HL-60 (cell line): ENCODE results near the gene PAPOLG.
A peak's percentile ranks its signal among the peaks of the same experiment; 100 is the strongest.

Source experiments
- DNase-seq, 2 experiments: peaks; one replicate each; pipeline ENCODE4 v3.0.0-alpha.2; 2010 to 2020; ENCODE audit warnings: low read depth in 1 of 2, low spot score in 1 of 2
- H3K27ac ChIP-seq: fragments of 250-450 bp; sonication (Bioruptor Pico); replicated peaks from 2 replicates; pipeline ENCODE4 v1.5.1; 2020; ENCODE audit warnings: mild to moderate bottlenecking, moderate library complexity
- H3K27me3 ChIP-seq: fragments of 250-450 bp; sonication (Bioruptor Pico); 2 replicates; pipeline ENCODE4 v1.5.1; 2021; ENCODE audit warnings: mild to moderate bottlenecking, moderate library complexity; ENCODE audit not compliant: insufficient read depth, poor library complexity, severe bottlenecking
- H3K4me3 ChIP-seq: replicated peaks from 2 replicates; pipeline ENCODE4 v1.5.1; 2011; ENCODE audit warnings: mild to moderate bottlenecking, control low read depth, low read length; ENCODE audit not compliant: insufficient read depth
- CTCF ChIP-seq: IDR thresholded peaks from one replicate; pipeline ENCODE4 v1.5.1; 2011; ENCODE audit warnings: low read length, control low read depth, inconsistent platforms; ENCODE audit not compliant: insufficient read depth
- GABPA ChIP-seq: IDR thresholded peaks from 2 replicates; pipeline ENCODE4 v1.6.1; 2012; ENCODE audit warnings: low read depth
- POLR2AphosphoS5 ChIP-seq: IDR thresholded peaks from 2 replicates; pipeline ENCODE4 v1.6.1; 2012; ENCODE audit warnings: low read depth
- REST ChIP-seq: IDR thresholded peaks from 2 replicates; pipeline ENCODE4 v1.6.1; 2012; ENCODE audit warnings: low read depth; ENCODE audit not compliant: insufficient replicate concordance
- SPI1 ChIP-seq: IDR thresholded peaks from 2 replicates; pipeline ENCODE4 v1.6.1; 2012; ENCODE audit warnings: low read depth, mild to moderate bottlenecking, borderline replicate concordance
- long read RNA-seq: library from polyadenylated mRNA; unstranded; transcript quantifications from one replicate; pipeline ENCODE4 v2.0.0, GENCODE V29; 2020

The PAPOLG gene
- long read RNA-seq, full-length matches to known transcripts, result 3 of 9 reads
- long read RNA-seq, partial matches to known transcripts, result 3 of 9 reads
- long read RNA-seq, other reads (novel, unspliced or antisense), result 3 of 9 reads

GRCh38 chr2:60756097-60757087, at the start of gene PAPOLG:
Gene PAPOLG (plus strand): TSS chr2:60756268. CDS start chr2:60756479, 211 bp downstream.
- TF ChIP-seq GABPA (no peak), POLR2AphosphoS5 (peak; percentile 89)
- H3K4me3 ChIP-seq, result peak within 1 kb of the TSS; percentile 86
- H3K27me3 ChIP-seq, result no peaks in the 10 kb centered on the region
- peak within 1 kb of the TSS; percentile 62 for H3K27ac ChIP-seq
- peak; percentile 73 to 95 for DNase-seq

GRCh38 chr2:60707750-60708371, 48.2 kb upstream of the PAPOLG start:
- Histone ChIP-seq H3K27ac (no peak overlapping the region), H3K4me3 (no peak overlapping the region), H3K27me3 (no peaks in the 10 kb centered on the region)
- peak in 1 of 2 experiments; percentile 4 for DNase-seq
- TF ChIP-seq CTCF, result peak; percentile 37
- no peak for TF ChIP-seq GABPA

GRCh38 chr2:60708630-60709320, 47.3 kb upstream of the PAPOLG start:
- Histone ChIP-seq H3K27me3 (no peaks in the 10 kb centered on the region), H3K4me3 (no peak overlapping the region), H3K27ac (no peak overlapping the region)
- TF ChIP-seq SPI1 (no peak), POLR2AphosphoS5 (no peak), REST (no peak), GABPA (no peak), CTCF (no peak)
- no peak for DNase-seq

- peak in 1 of 2 experiments; percentile 49 for DNase-seq
- Histone ChIP-seq H3K27ac (no peak overlapping the region), H3K4me3 (no peak overlapping the region), H3K27me3 (no peaks in the 10 kb centered on the region)
- TF ChIP-seq GABPA (no peak), REST (no peak), POLR2AphosphoS5 (no peak), SPI1 (peak; percentile 2; the same call in 1 of the 2 replicates), CTCF (no peak)
Measured at GRCh38 chr2:60710707-60711106, 45.4 kb upstream of the PAPOLG start.
